HCT116 (cell line): ENCODE data around the gene MRPS18C. TPM values are rescaled to one million over a fixed set of nuclear protein-coding genes. Genes with fewer than 3 reads are reported as not detected.

Experiments used
- ATAC-seq: fragments of 200-7000 bp; cut with Tn5 transposase; 2 replicates; pipeline ENCODE4 v1.9.1; 2020; ENCODE audit warnings: mild to moderate bottlenecking, moderate library complexity
- BruUV-seq: library from RNA; stranded (reverse); fragments of 400-500 nt; replicated peaks from 2 replicates; lab custom pipeline; 2021; lab: Mats Ljungman, UMichigan
- CTCF ChIA-PET: fragments of 300-600 bp; sonication (Branson Sonifier 250); formaldehyde crosslinking; loops from one replicate; lab custom pipeline; 2021; ENCODE audit warnings: antibody characterized with exemption; lab: Charles Lee
- POLR2A ChIA-PET: fragments of 300-600, 350-600 bp; sonication (Branson Sonifier 250); formaldehyde crosslinking; loops from one replicate; lab custom pipeline; 2021; ENCODE audit warnings: antibody characterized with exemption; lab: Charles Lee
- RAD21 ChIA-PET, 2 experiments: fragments of 300-600 bp; sonication (Branson Sonifier 250); formaldehyde crosslinking; loops; one replicate each; lab custom pipeline; 2023; ENCODE audit warnings: low total read pairs in 2 of 2; ENCODE audit not compliant: uncharacterized antibody in 2 of 2, unreplicated experiment in 2 of 2, low non-redundant PET in 1 of 2; lab: Charles Lee
- DNase-seq: peaks from one replicate; pipeline ENCODE4 v3.0.0-alpha.2; 2010; ENCODE audit warnings: low read depth, low spot score
- H2AFZ ChIP-seq: fragments of 200-600 bp; shearing (Covaris generic), sonication (generic); 2 replicates; pipeline ENCODE4 v1.6.1; 2017; ENCODE audit warnings: low read depth, mixed run types, mixed read lengths, antibody characterized with exemption, low read length; ENCODE audit not compliant: poor library complexity, severe bottlenecking
- H3K27ac ChIP-seq: 2 replicates; pipeline ENCODE4 v1.5.1; 2012; ENCODE audit warnings: low read depth, low read length
- H3K27me3 ChIP-seq: fragments of 200-600 bp; sonication (generic); 2 replicates; pipeline ENCODE4 v1.6.1; 2016; ENCODE audit warnings: mixed run types, low read length, mixed read lengths; ENCODE audit not compliant: insufficient read depth
- H3K36me3 ChIP-seq, 2 experiments: fragments of 200-500 bp in 1 of 2; fragments of 200-600 bp in 1 of 2; sonication (Bioruptor generic) in 1 of 2; sonication (generic) in 1 of 2; 2 replicates each; pipeline versions ENCODE4 v1.5.1 to v1.6.1; 2014 to 2016; ENCODE audit warnings: low read length in 2 of 2, inconsistent platforms in 1 of 2, mixed read lengths in 1 of 2, mixed run types in 1 of 2; ENCODE audit not compliant: insufficient read depth in 2 of 2, control insufficient read depth in 1 of 2
- H3K4me1 ChIP-seq, 2 experiments: fragments of 200-600 bp in 1 of 2; sonication (generic) in 1 of 2; 2 replicates each; pipeline versions ENCODE4 v1.5.1 to v1.6.1; 2012 to 2017; ENCODE audit warnings: low read length in 2 of 2, inconsistent platforms in 1 of 2, mild to moderate bottlenecking in 1 of 2, mixed read lengths in 1 of 2, mixed run types in 1 of 2, moderate library complexity in 1 of 2; ENCODE audit not compliant: insufficient read depth in 2 of 2, control insufficient read depth in 1 of 2
- H3K4me2 ChIP-seq: fragments of 200-600 bp; sonication (generic); 2 replicates; pipeline ENCODE4 v1.6.1; 2017; ENCODE audit warnings: mixed run types, low read length, mixed read lengths
- H3K4me3 ChIP-seq, 2 experiments: fragments of 200-600 bp in 1 of 2; sonication (generic) in 1 of 2; replicated peaks in 1 of 2; 2 replicates each; pipeline ENCODE4 v1.5.1; 2011 to 2016; ENCODE audit warnings: low read length in 2 of 2, control low read depth in 1 of 2, low read depth in 1 of 2, mild to moderate bottlenecking in 1 of 2, mixed read lengths in 1 of 2, mixed run types in 1 of 2
- H3K79me2 ChIP-seq: fragments of 200-600 bp; sonication (generic); 2 replicates; pipeline ENCODE4 v1.6.1; 2017; ENCODE audit warnings: mild to moderate bottlenecking, mixed run types, low read length, moderate library complexity, mixed read lengths; ENCODE audit not compliant: insufficient read depth
- H3K9ac ChIP-seq: fragments of 200-600 bp; sonication (generic); 2 replicates; pipeline ENCODE4 v1.6.1; 2016; ENCODE audit warnings: low read length, mixed read lengths
- H3K9me2 ChIP-seq: fragments of 200-600 bp; sonication (generic), shearing (Covaris generic); 2 replicates; pipeline ENCODE4 v1.6.1; 2017; ENCODE audit warnings: mixed run types, mild to moderate bottlenecking, moderate library complexity; ENCODE audit not compliant: insufficient read depth
- H3K9me3 ChIP-seq, 2 experiments: fragments of 200-500 bp in 1 of 2; fragments of 200-600 bp in 1 of 2; sonication (Bioruptor generic) in 1 of 2; sonication (generic) in 1 of 2; 2 replicates each; pipeline ENCODE4 v1.6.1; 2014 to 2017; ENCODE audit warnings: low read length in 2 of 2, mixed read lengths in 2 of 2, inconsistent platforms in 1 of 2, low read depth in 1 of 2, mild to moderate bottlenecking in 1 of 2, mixed run types in 1 of 2, moderate library complexity in 1 of 2; ENCODE audit not compliant: control insufficient read depth in 1 of 2, insufficient read depth in 1 of 2
- H4K20me1 ChIP-seq: fragments of 200-600 bp; sonication (generic), shearing (Covaris generic); 2 replicates; pipeline ENCODE4 v1.6.1; 2017; ENCODE audit warnings: mixed run types, mild to moderate bottlenecking, moderate library complexity; ENCODE audit not compliant: insufficient read depth
- EZH2 ChIP-seq: fragments of 200-600 bp; sonication (generic); IDR thresholded peaks from 2 replicates; pipeline ENCODE4 v1.6.1; 2017; ENCODE audit warnings: antibody characterized with exemption, mixed run types
- EZH2phosphoT487 ChIP-seq: fragments of 200-600 bp; IDR thresholded peaks from 2 replicates; pipeline ENCODE4 v1.6.1; 2018; ENCODE audit warnings: antibody characterized with exemption, borderline replicate concordance
- FOSL1 ChIP-seq: IDR thresholded peaks from 2 replicates; pipeline ENCODE4 v1.6.1; 2012; ENCODE audit warnings: low read depth
- JUND ChIP-seq: IDR thresholded peaks from 2 replicates; pipeline ENCODE4 v1.6.1; 2012
- POLR2AphosphoS5 ChIP-seq: IDR thresholded peaks from 2 replicates; pipeline ENCODE4 v1.6.1; 2011; ENCODE audit warnings: mild to moderate bottlenecking, low read depth, low read length, moderate library complexity
- REST ChIP-seq: IDR thresholded peaks from 2 replicates; pipeline ENCODE4 v1.6.1; 2012; ENCODE audit warnings: low read depth
- SIN3A ChIP-seq: IDR thresholded peaks from 2 replicates; pipeline ENCODE4 v1.6.1; 2012; ENCODE audit warnings: low read depth
- SP1 ChIP-seq: IDR thresholded peaks from 2 replicates; pipeline ENCODE4 v1.6.1; 2012; ENCODE audit warnings: low read depth
- SRF ChIP-seq: IDR thresholded peaks from 2 replicates; pipeline ENCODE4 v1.6.1; 2012; ENCODE audit warnings: low read depth
- YY1 ChIP-seq: IDR thresholded peaks from 2 replicates; pipeline ENCODE4 v1.6.1; 2011; ENCODE audit warnings: low read length, low read depth, moderate library complexity, mild to moderate bottlenecking; ENCODE audit not compliant: insufficient replicate concordance; ENCODE audit errors: extremely low read depth
- ZFX ChIP-seq: fragments of 450-650 bp; IDR thresholded peaks from 2 replicates; pipeline ENCODE4 v1.6.1; 2017
- intact Hi-C: fragments of 100-400 bp; cut with micrococcal nuclease; formaldehyde crosslinking; loops from 2 replicates; pipeline ENCODE4 v1.10.0; 2022
- total RNA-seq: library from RNA; stranded (reverse); gene quantifications from one replicate; pipeline ENCODE4 v1.2.1, GENCODE V29; 2021; ENCODE audit not compliant: unreplicated experiment
- TF ChIP-seq, protein P1 (sequence below), 3 experiments: fragments of 200-600 bp in 1 of 3; sonication (generic) in 1 of 3; IDR thresholded peaks in 2 of 3; conservative IDR thresholded peaks in 1 of 3; 2 replicates each; pipeline ENCODE4 v1.5.1; 2012 to 2017; ENCODE audit warnings: low read depth in 2 of 3, low read length in 2 of 3, antibody characterized with exemption in 1 of 3, borderline replicate concordance in 1 of 3, control low read depth in 1 of 3, mild to moderate bottlenecking in 1 of 3, mixed read lengths in 1 of 3, mixed run types in 1 of 3, moderate library complexity in 1 of 3; ENCODE audit not compliant: insufficient read depth in 1 of 3
- TF ChIP-seq, protein P2 (sequence below): IDR thresholded peaks from 2 replicates; pipeline ENCODE4 v1.6.1; 2011; ENCODE audit warnings: mild to moderate bottlenecking, low read length, moderate library complexity; ENCODE audit not compliant: insufficient replicate concordance; ENCODE audit errors: extremely low read depth
- TF ChIP-seq, protein P3 (sequence below): IDR thresholded peaks from 2 replicates; pipeline ENCODE4 v1.6.1; 2012

The MRPS18C gene
- total RNA-seq, 1 experiment from 2014 or later = 59.1 TPM

- no peak for TF ChIP-seq JUND
- BruUV-seq = no TSS peak
- ATAC-seq (no peak), DNase-seq (no peak)
- Histone ChIP-seq H2AFZ (no peak overlapping the region), H3K4me3 (no peak overlapping the region), H3K4me2 (no peak overlapping the region), H3K9me3 (no peaks in the 10 kb centered on the region), H4K20me1 (no peaks in the 10 kb centered on the region), H3K4me1 (no peaks in the 10 kb centered on the region), H3K27me3 (no peaks in the 10 kb centered on the region), H3K79me2 (no peaks in the 10 kb centered on the region), H3K36me3 (peaks cover 0 to 9% of the 10 kb centered on the region in 2 experiments; a peak in 2 of 4 replicates), H3K27ac (no peak overlapping the region), H3K9ac (no peak overlapping the region), H3K9me2 (no peaks in the 10 kb centered on the region)
- intact Hi-C loops = no loop called here
- ChIA-PET RAD21 (no interaction called here), CTCF (no interaction called here), POLR2A (no interaction called here)
These were observed 37.6 kb upstream of the MRPS18C start for GRCh38 chr4:83418211-83418610.

DNA sequence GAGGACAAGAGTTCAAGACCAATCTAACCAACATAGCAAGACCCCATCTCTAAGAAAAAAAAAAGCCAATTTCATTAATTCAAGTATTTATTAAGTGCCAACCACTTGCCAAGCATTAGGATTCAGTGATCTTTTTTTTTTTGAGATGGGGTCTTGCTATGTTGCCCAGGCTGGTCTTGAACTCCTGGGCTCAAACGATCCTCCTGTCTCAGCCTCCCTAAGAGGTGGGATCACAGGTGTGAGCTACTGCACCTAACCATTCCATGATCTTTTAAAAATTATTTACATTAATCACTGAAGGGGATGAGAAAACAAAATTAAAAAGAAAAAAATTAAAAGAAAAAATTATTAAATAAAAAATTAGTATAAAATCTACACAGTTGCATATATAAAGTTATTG, 24.7 kb upstream of the MRPS18C start:
- H3K9me3 ChIP-seq = no peaks in the 10 kb centered on the region
- no peaks in the 10 kb centered on the region for H3K9me2 ChIP-seq
- DNase-seq (no peak), ATAC-seq (no peak)
- H3K4me2 ChIP-seq = no peak overlapping the region
- no peaks in the 10 kb centered on the region for H4K20me1 ChIP-seq
- no peak overlapping the region for H3K4me3 ChIP-seq
- no peak overlapping the region for H3K9ac ChIP-seq
- no peaks in the 10 kb centered on the region for H3K79me2 ChIP-seq
- ChIA-PET RAD21 (no interaction called here), POLR2A (no interaction called here), CTCF (no interaction called here)
- H3K36me3 ChIP-seq = no peaks in the 10 kb centered on the region
- intact Hi-C loops = no loop called here
- H3K27ac ChIP-seq = no peak overlapping the region
- no peaks in the 10 kb centered on the region for H3K4me1 ChIP-seq
- no peaks in the 10 kb centered on the region for H3K27me3 ChIP-seq
- H2AFZ ChIP-seq = no peak overlapping the region
- BruUV-seq = no TSS peak
- TF ChIP-seq SP1 (no peak), ZFX (no peak), POLR2AphosphoS5 (no peak), SRF (no peak), FOSL1 (no peak), REST (no peak), YY1 (no peak), JUND (no peak), EZH2phosphoT487 (no peak), SIN3A (no peak), EZH2 (no peak)
- TF ChIP-seq, protein P1, sequence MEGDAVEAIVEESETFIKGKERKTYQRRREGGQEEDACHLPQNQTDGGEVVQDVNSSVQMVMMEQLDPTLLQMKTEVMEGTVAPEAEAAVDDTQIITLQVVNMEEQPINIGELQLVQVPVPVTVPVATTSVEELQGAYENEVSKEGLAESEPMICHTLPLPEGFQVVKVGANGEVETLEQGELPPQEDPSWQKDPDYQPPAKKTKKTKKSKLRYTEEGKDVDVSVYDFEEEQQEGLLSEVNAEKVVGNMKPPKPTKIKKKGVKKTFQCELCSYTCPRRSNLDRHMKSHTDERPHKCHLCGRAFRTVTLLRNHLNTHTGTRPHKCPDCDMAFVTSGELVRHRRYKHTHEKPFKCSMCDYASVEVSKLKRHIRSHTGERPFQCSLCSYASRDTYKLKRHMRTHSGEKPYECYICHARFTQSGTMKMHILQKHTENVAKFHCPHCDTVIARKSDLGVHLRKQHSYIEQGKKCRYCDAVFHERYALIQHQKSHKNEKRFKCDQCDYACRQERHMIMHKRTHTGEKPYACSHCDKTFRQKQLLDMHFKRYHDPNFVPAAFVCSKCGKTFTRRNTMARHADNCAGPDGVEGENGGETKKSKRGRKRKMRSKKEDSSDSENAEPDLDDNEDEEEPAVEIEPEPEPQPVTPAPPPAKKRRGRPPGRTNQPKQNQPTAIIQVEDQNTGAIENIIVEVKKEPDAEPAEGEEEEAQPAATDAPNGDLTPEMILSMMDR (IDR thresholded peaks at IDR 0.05 in 2 of 3, conservative IDR thresholded peaks at IDR 0.05 in 1 of 3; ENCODE audit: borderline replicate concordance in 1 of 3, insufficient read depth in 1 of 3, low read depth in 2 of 3, low read length in 2 of 3) = no peak
- TF ChIP-seq, protein P2, sequence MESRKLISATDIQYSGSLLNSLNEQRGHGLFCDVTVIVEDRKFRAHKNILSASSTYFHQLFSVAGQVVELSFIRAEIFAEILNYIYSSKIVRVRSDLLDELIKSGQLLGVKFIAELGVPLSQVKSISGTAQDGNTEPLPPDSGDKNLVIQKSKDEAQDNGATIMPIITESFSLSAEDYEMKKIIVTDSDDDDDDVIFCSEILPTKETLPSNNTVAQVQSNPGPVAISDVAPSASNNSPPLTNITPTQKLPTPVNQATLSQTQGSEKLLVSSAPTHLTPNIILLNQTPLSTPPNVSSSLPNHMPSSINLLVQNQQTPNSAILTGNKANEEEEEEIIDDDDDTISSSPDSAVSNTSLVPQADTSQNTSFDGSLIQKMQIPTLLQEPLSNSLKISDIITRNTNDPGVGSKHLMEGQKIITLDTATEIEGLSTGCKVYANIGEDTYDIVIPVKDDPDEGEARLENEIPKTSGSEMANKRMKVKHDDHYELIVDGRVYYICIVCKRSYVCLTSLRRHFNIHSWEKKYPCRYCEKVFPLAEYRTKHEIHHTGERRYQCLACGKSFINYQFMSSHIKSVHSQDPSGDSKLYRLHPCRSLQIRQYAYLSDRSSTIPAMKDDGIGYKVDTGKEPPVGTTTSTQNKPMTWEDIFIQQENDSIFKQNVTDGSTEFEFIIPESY = no peak
- TF ChIP-seq, protein P3, sequence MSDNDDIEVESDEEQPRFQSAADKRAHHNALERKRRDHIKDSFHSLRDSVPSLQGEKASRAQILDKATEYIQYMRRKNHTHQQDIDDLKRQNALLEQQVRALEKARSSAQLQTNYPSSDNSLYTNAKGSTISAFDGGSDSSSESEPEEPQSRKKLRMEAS = no peak
